ENCODE data around the gene EPHX1.

Gene EPHX1

GRCh38 chr1:225851805-225852204, 41.9 kb downstream of the EPHX1 start:
- no CpG with 5 or more reads among the region's 4 CpGs for WGBS (ENCODE audit: extremely low coverage, insufficient coverage, low lambda C conversion rate)
- H3K23ac ChIP-seq (ENCODE audit: low read length), result no peak overlapping the region
- H3K56ac ChIP-seq (ENCODE audit: low read length), result no peak overlapping the region
- H3K79me2 ChIP-seq (ENCODE audit: control insufficient read depth, insufficient read depth, low read length), result no peaks in the 10 kb centered on the region
- H3K79me1 ChIP-seq (ENCODE audit: low read length), result no peaks in the 10 kb centered on the region
- H3K4me1 ChIP-seq (ENCODE audit: control insufficient read depth, low read depth, low read length), result no peaks in the 10 kb centered on the region
- no peak overlapping the region for H2BK15ac ChIP-seq (replicated peaks; ENCODE audit: low read depth)
- H3K4me3 ChIP-seq (ENCODE audit: low read length), result no peak overlapping the region
- no peak overlapping the region for H3K27ac ChIP-seq (ENCODE audit: low read depth, low read length)
- no peak overlapping the region for H2BK5ac ChIP-seq (ENCODE audit: low read length)
- peaks cover 18% of the 10 kb centered on the region for H3K36me3 ChIP-seq (ENCODE audit: control insufficient read depth, insufficient read depth, low read length)
- H2AK5ac ChIP-seq (ENCODE audit: low read length), result no peak overlapping the region
- H3K27me3 ChIP-seq (ENCODE audit: insufficient read depth, low read length, poor library complexity), result no peaks in the 10 kb centered on the region
- H3K9ac ChIP-seq (ENCODE audit: low read length), result no peak overlapping the region
- no peak overlapping the region for H4K8ac ChIP-seq (ENCODE audit: low read depth, low read length)
- no peak overlapping the region for H3K18ac ChIP-seq (ENCODE audit: low read length)
- no peak overlapping the region for H3K4ac ChIP-seq (ENCODE audit: low read depth, low read length)
- no peak for DNase-seq
- H2BK120ac ChIP-seq (ENCODE audit: low read depth, low read length), result no peak overlapping the region
- no peak overlapping the region for H3K4me2 ChIP-seq (ENCODE audit: low read length)
- no peak overlapping the region for H4K5ac ChIP-seq (ENCODE audit: low read length)

- Histone ChIP-seq H2BK120ac (ENCODE audit: low read depth, low read length) (no peak overlapping the region), H3K79me1 (ENCODE audit: low read length) (no peaks in the 10 kb centered on the region), H3K36me3 (ENCODE audit: control insufficient read depth, insufficient read depth, low read length) (peaks cover 19% of the 10 kb centered on the region), H3K9ac (ENCODE audit: low read length) (no peak overlapping the region), H3K18ac (ENCODE audit: low read length) (no peak overlapping the region), H2BK5ac (ENCODE audit: low read length) (no peak overlapping the region), H3K79me2 (ENCODE audit: control insufficient read depth, insufficient read depth, low read length) (no peaks in the 10 kb centered on the region), H2BK15ac (replicated peaks; ENCODE audit: low read depth) (no peak overlapping the region), H2AK5ac (ENCODE audit: low read length) (no peak overlapping the region), H4K8ac (ENCODE audit: low read depth, low read length) (no peak overlapping the region), H4K5ac (ENCODE audit: low read length) (no peak overlapping the region), H3K27me3 (ENCODE audit: insufficient read depth, low read length, poor library complexity) (no peaks in the 10 kb centered on the region), H3K4ac (ENCODE audit: low read depth, low read length) (no peak overlapping the region), H3K4me1 (ENCODE audit: control insufficient read depth, low read depth, low read length) (no peaks in the 10 kb centered on the region), H3K56ac (ENCODE audit: low read length) (no peak overlapping the region), H3K4me3 (ENCODE audit: low read length) (no peak overlapping the region), H3K23ac (ENCODE audit: low read length) (no peak overlapping the region), H3K4me2 (ENCODE audit: low read length) (no peak overlapping the region), H3K27ac (ENCODE audit: low read depth, low read length) (no peak overlapping the region)
- no CpG with 5 or more reads among the region's 13 CpGs for WGBS (ENCODE audit: extremely low coverage, insufficient coverage, low lambda C conversion rate)
- DNase-seq, result no peak
Observed at GRCh38 chr1:225852413-225853124, 42.6 kb downstream of the EPHX1 start.

GRCh38 chr1:225853441-225853840, 43.5 kb downstream of the EPHX1 start:
- H3K23ac ChIP-seq (ENCODE audit: low read length), result no peak overlapping the region
- no peak overlapping the region for H3K56ac ChIP-seq (ENCODE audit: low read length)
- H3K18ac ChIP-seq (ENCODE audit: low read length), result no peak overlapping the region
- no peaks in the 10 kb centered on the region for H3K27me3 ChIP-seq (ENCODE audit: insufficient read depth, low read length, poor library complexity)
- no peak overlapping the region for H3K27ac ChIP-seq (ENCODE audit: low read depth, low read length)
- H4K5ac ChIP-seq (ENCODE audit: low read length), result no peak overlapping the region
- H3K9ac ChIP-seq (ENCODE audit: low read length), result no peak overlapping the region
- H3K4me2 ChIP-seq (ENCODE audit: low read length), result no peak overlapping the region
- no peak overlapping the region for H3K4me3 ChIP-seq (ENCODE audit: low read length)
- no peak overlapping the region for H4K8ac ChIP-seq (ENCODE audit: low read depth, low read length)
- no peak overlapping the region for H2BK15ac ChIP-seq (replicated peaks; ENCODE audit: low read depth)
- no peak overlapping the region for H2AK5ac ChIP-seq (ENCODE audit: low read length)
- no peaks in the 10 kb centered on the region for H3K79me2 ChIP-seq (ENCODE audit: control insufficient read depth, insufficient read depth, low read length)
- no CpG with 5 or more reads among the region's 12 CpGs for WGBS (ENCODE audit: extremely low coverage, insufficient coverage, low lambda C conversion rate)
- DNase-seq, result no peak
- no peak overlapping the region for H2BK120ac ChIP-seq (ENCODE audit: low read depth, low read length)
- H3K4ac ChIP-seq (ENCODE audit: low read depth, low read length), result no peak overlapping the region
- H3K36me3 ChIP-seq (ENCODE audit: control insufficient read depth, insufficient read depth, low read length), result peaks cover 19% of the 10 kb centered on the region
- H3K79me1 ChIP-seq (ENCODE audit: low read length), result no peaks in the 10 kb centered on the region
- no peak overlapping the region for H2BK5ac ChIP-seq (ENCODE audit: low read length)
- no peaks in the 10 kb centered on the region for H3K4me1 ChIP-seq (ENCODE audit: control insufficient read depth, low read depth, low read length)

- Histone ChIP-seq H4K5ac (ENCODE audit: low read length) (no peak overlapping the region), H3K4me2 (ENCODE audit: low read length) (no peak overlapping the region), H2BK5ac (ENCODE audit: low read length) (no peak overlapping the region), H3K18ac (ENCODE audit: low read length) (no peak overlapping the region), H2BK120ac (ENCODE audit: low read depth, low read length) (no peak overlapping the region), H3K9ac (ENCODE audit: low read length) (no peak overlapping the region), H2AK5ac (ENCODE audit: low read length) (no peak overlapping the region), H3K27me3 (ENCODE audit: insufficient read depth, low read length, poor library complexity) (no peaks in the 10 kb centered on the region), H3K79me2 (ENCODE audit: control insufficient read depth, insufficient read depth, low read length) (no peaks in the 10 kb centered on the region), H3K27ac (ENCODE audit: low read depth, low read length) (no peak overlapping the region), H3K4ac (ENCODE audit: low read depth, low read length) (no peak overlapping the region), H2BK15ac (replicated peaks; ENCODE audit: low read depth) (no peak overlapping the region), H3K36me3 (ENCODE audit: control insufficient read depth, insufficient read depth, low read length) (peaks cover 23% of the 10 kb centered on the region), H3K4me3 (ENCODE audit: low read length) (no peak overlapping the region), H4K8ac (ENCODE audit: low read depth, low read length) (no peak overlapping the region), H3K4me1 (ENCODE audit: control insufficient read depth, low read depth, low read length) (no peaks in the 10 kb centered on the region), H3K56ac (ENCODE audit: low read length) (no peak overlapping the region), H3K79me1 (ENCODE audit: low read length) (no peaks in the 10 kb centered on the region), H3K23ac (ENCODE audit: low read length) (no peak overlapping the region)
- WGBS (ENCODE audit: extremely low coverage, insufficient coverage, low lambda C conversion rate), result no CpG with 5 or more reads among the region's 10 CpGs
- no peak for DNase-seq
Observed at GRCh38 chr1:225855503-225856300, 45.8 kb downstream of the EPHX1 start.

GRCh38 chr1:225857256-225857655, 47.3 kb downstream of the EPHX1 start:
- Histone ChIP-seq H3K27ac (ENCODE audit: low read depth, low read length) (no peak overlapping the region), H3K36me3 (ENCODE audit: control insufficient read depth, insufficient read depth, low read length) (peaks cover 30% of the 10 kb centered on the region), H3K79me1 (ENCODE audit: low read length) (no peaks in the 10 kb centered on the region), H4K5ac (ENCODE audit: low read length) (no peak overlapping the region), H3K23ac (ENCODE audit: low read length) (no peak overlapping the region), H2BK15ac (replicated peaks; ENCODE audit: low read depth) (no peak overlapping the region), H3K4me3 (ENCODE audit: low read length) (no peak overlapping the region), H2BK120ac (ENCODE audit: low read depth, low read length) (no peak overlapping the region), H3K4me2 (ENCODE audit: low read length) (no peak overlapping the region), H3K27me3 (ENCODE audit: insufficient read depth, low read length, poor library complexity) (no peaks in the 10 kb centered on the region), H2AK5ac (ENCODE audit: low read length) (no peak overlapping the region), H3K4ac (ENCODE audit: low read depth, low read length) (no peak overlapping the region), H3K18ac (ENCODE audit: low read length) (no peak overlapping the region), H4K8ac (ENCODE audit: low read depth, low read length) (no peak overlapping the region), H3K4me1 (ENCODE audit: control insufficient read depth, low read depth, low read length) (no peaks in the 10 kb centered on the region), H3K56ac (ENCODE audit: low read length) (no peak overlapping the region), H2BK5ac (ENCODE audit: low read length) (no peak overlapping the region), H3K9ac (ENCODE audit: low read length) (no peak overlapping the region), H3K79me2 (ENCODE audit: control insufficient read depth, insufficient read depth, low read length) (no peaks in the 10 kb centered on the region)
- 100% methylated on average over 2 of the region's 7 CpGs for WGBS (ENCODE audit: extremely low coverage, insufficient coverage, low lambda C conversion rate)
- DNase-seq, result no peak

Data from mesendoderm (in vitro differentiated cells).